Measurements from ENCODE around the gene ATP5F1A. TPM values are rescaled to one million over a fixed set of nuclear protein-coding genes. Genes with fewer than 3 reads are reported as not detected.

ATP5F1A gene
- total RNA-seq, 1 donor from 2014 or later: 1,034 TPM

GRCh38 chr18:46031741-46032140 is 66.4 kb downstream of the ATP5F1A start:
- no peak overlapping the region for H3K27ac ChIP-seq
- no peaks in the 10 kb centered on the region for H3F3A ChIP-seq (ENCODE audit: low read depth)
- Mint-ChIP-seq H3K36me3 (peaks cover 9% of the 10 kb centered on the region), H3K4me3 (no peak overlapping the region), H3K27me3 (ENCODE audit: insufficient read depth, low read depth) (peaks cover 11% of the 10 kb centered on the region), H3K4me1 (peaks cover 4% of the 10 kb centered on the region), H3K9me3 (peaks cover 9% of the 10 kb centered on the region), H3K27ac (no peak overlapping the region)
- H3K36me3 ChIP-seq: no peaks in the 10 kb centered on the region
- peaks cover 40% of the 10 kb centered on the region for H3K27me3 ChIP-seq
- H3K4me2 ChIP-seq: no peak overlapping the region
- no peaks in the 10 kb centered on the region for H3K79me2 ChIP-seq (ENCODE audit: low read depth)
- H2AFZ ChIP-seq (replicated peaks): no peak overlapping the region
- TF ChIP-seq EZH2phosphoT487 (IDR thresholded peaks at IDR 0.05): no peak
- TF ChIP-seq EZH2 (IDR thresholded peaks at IDR 0.05): no peak
- TF ChIP-seq, protein P1, sequence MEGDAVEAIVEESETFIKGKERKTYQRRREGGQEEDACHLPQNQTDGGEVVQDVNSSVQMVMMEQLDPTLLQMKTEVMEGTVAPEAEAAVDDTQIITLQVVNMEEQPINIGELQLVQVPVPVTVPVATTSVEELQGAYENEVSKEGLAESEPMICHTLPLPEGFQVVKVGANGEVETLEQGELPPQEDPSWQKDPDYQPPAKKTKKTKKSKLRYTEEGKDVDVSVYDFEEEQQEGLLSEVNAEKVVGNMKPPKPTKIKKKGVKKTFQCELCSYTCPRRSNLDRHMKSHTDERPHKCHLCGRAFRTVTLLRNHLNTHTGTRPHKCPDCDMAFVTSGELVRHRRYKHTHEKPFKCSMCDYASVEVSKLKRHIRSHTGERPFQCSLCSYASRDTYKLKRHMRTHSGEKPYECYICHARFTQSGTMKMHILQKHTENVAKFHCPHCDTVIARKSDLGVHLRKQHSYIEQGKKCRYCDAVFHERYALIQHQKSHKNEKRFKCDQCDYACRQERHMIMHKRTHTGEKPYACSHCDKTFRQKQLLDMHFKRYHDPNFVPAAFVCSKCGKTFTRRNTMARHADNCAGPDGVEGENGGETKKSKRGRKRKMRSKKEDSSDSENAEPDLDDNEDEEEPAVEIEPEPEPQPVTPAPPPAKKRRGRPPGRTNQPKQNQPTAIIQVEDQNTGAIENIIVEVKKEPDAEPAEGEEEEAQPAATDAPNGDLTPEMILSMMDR (IDR thresholded peaks at IDR 0.05): no peak
- H3K4me3 ChIP-seq: no peak overlapping the region
- no peak for DNase-seq (ENCODE audit: low spot score)
- no peaks in the 10 kb centered on the region for H3K4me1 ChIP-seq
- no peaks in the 10 kb centered on the region for H4K20me1 ChIP-seq (ENCODE audit: low read depth)
- H3K9me3 ChIP-seq (ENCODE audit: low read depth): no peaks in the 10 kb centered on the region
- no peak overlapping the region for H3K9ac ChIP-seq

Small RNA genes within 50 kb of the gene (small RNA-seq; reads per million reads assigned to genes)
- gene RNU6-1278P (not detected), gene RNY4P37 (not detected)

Other genes starting within 250 kb of the ATP5F1A start
- gene EPG5, start 131.0 kb downstream of the ATP5F1A start, total RNA-seq (ENCODE audit: low replicate concordance): 15.7 and 34.0 TPM in 2 replicates
- gene PSTPIP2, start 26.0 kb downstream of the ATP5F1A start, total RNA-seq (ENCODE audit: low replicate concordance): 4.3 and 6.2 TPM in 2 replicates
- gene HAUS1, start 6.1 kb upstream of the ATP5F1A start, total RNA-seq (ENCODE audit: low replicate concordance): 141 and 201 TPM in 2 replicates

Measured in neural progenitor cell (in vitro differentiated cells).